Stimulated activated CD4-positive, alpha-beta T cell treated with anti-CD3 and anti-CD28 coated beads, Interleukin-15, amount 100 ng/mL, for 24 hours (primary cell): Measurements from ENCODE around the gene NUFIP2.
"Not testable (repeated sequence)": the region's sequence is repeated elsewhere in the genome, so short reads cannot be mapped to it uniquely, and the experiment has no call there.

ENCODE experiments used
- DNase-seq: peaks from one replicate; pipeline ENCODE4 v3.0.0-alpha.2; 2020

Gene NUFIP2

GRCh38 chr17:29235904-29236303, 58.0 kb downstream of the NUFIP2 start:
- DNase-seq, result no peak

- not testable (repeated sequence) for DNase-seq
Observed at GRCh38 chr17:29234972-29235371, 59.0 kb downstream of the NUFIP2 start.

- DNase-seq, result no peak
Observed at GRCh38 chr17:29233301-29233700, 60.6 kb downstream of the NUFIP2 start.

GRCh38 chr17:29225396-29225795, 68.6 kb downstream of the NUFIP2 start:
- no peak for DNase-seq

- DNase-seq, result not testable (repeated sequence)
Observed at GRCh38 chr17:29221338-29221737, 72.6 kb downstream of the NUFIP2 start.

- peak; percentile 82 for DNase-seq
Observed at GRCh38 chr17:29219378-29220047, 74.4 kb downstream of the NUFIP2 start.

- DNase-seq, result no peak
Observed at GRCh38 chr17:29216856-29217255, 77.1 kb downstream of the NUFIP2 start.

- no peak for DNase-seq
Observed at GRCh38 chr17:29216181-29216580, 77.8 kb downstream of the NUFIP2 start.

- DNase-seq, result no peak
Observed at GRCh38 chr17:29215717-29216116, 78.2 kb downstream of the NUFIP2 start.

- no peak for DNase-seq
Observed at GRCh38 chr17:29215174-29215573, 78.8 kb downstream of the NUFIP2 start.

GRCh38 chr17:29214215-29215146, 79.5 kb downstream of the NUFIP2 start:
- DNase-seq, result no peak

GRCh38 chr17:29212681-29213121, 81.2 kb downstream of the NUFIP2 start:
- DNase-seq, result no peak

GRCh38 chr17:29212094-29212631, 81.8 kb downstream of the NUFIP2 start:
- DNase-seq, result no peak

- no peak for DNase-seq
Observed at GRCh38 chr17:29210879-29211278, 83.1 kb downstream of the NUFIP2 start.

- DNase-seq, result no peak
Observed at GRCh38 chr17:29209073-29209472, 84.9 kb downstream of the NUFIP2 start.

GRCh38 chr17:29207975-29208374, 86.0 kb downstream of the NUFIP2 start:
- DNase-seq, result no peak
